Neural progenitor cell (in vitro differentiated cells): ENCODE results near the gene MLN. TPM values are rescaled to one million over a fixed set of nuclear protein-coding genes. Genes with fewer than 3 reads are reported as not detected.

Experiments used
- DNase-seq: peaks from one replicate; pipeline ENCODE4 v3.0.0-alpha.2; 2016; ENCODE audit warnings: low spot score
- H2AFZ ChIP-seq: fragments of 200-600 bp; sonication (generic); replicated peaks from 2 replicates; pipeline ENCODE4 v1.6.1; 2016; ENCODE audit warnings: antibody characterized with exemption
- H3F3A ChIP-seq: fragments of 200-600 bp; sonication (generic); 2 replicates; pipeline ENCODE4 v1.6.1; 2016; ENCODE audit warnings: antibody characterized with exemption, low read depth
- H3K27ac ChIP-seq: fragments of 200-600 bp; sonication (generic); 2 replicates; pipeline ENCODE4 v1.5.1; 2016; ENCODE audit warnings: mild to moderate bottlenecking
- H3K27me3 ChIP-seq: fragments of 200-600 bp; sonication (generic); 2 replicates; pipeline ENCODE4 v1.6.1; 2016; ENCODE audit warnings: mild to moderate bottlenecking, moderate library complexity
- H3K36me3 ChIP-seq: fragments of 200-600 bp; sonication (generic); 2 replicates; pipeline ENCODE4 v1.5.1; 2016
- H3K4me1 ChIP-seq: fragments of 200-600 bp; sonication (generic); 2 replicates; pipeline ENCODE4 v1.6.1; 2016; ENCODE audit warnings: mixed run types
- H3K4me2 ChIP-seq: fragments of 200-600 bp; sonication (generic); 2 replicates; pipeline ENCODE4 v1.6.1; 2016
- H3K4me3 ChIP-seq: fragments of 200-600 bp; sonication (generic); 2 replicates; pipeline ENCODE4 v1.5.1; 2016
- H3K79me2 ChIP-seq: fragments of 200-600 bp; sonication (generic); 2 replicates; pipeline ENCODE4 v1.6.1; 2016; ENCODE audit warnings: low read depth
- H3K9ac ChIP-seq: fragments of 200-600 bp; sonication (generic); 2 replicates; pipeline ENCODE4 v1.6.1; 2016
- H3K9me3 ChIP-seq: fragments of 200-600 bp; sonication (generic); 2 replicates; pipeline ENCODE4 v1.5.1; 2016; ENCODE audit warnings: low read depth
- H4K20me1 ChIP-seq: fragments of 200-600 bp; sonication (generic); 2 replicates; pipeline ENCODE4 v1.6.1; 2016; ENCODE audit warnings: low read depth
- H3K27ac Mint-ChIP-seq: 3 replicates; pipeline ENCODE4 v1.8.0; 2021; ENCODE audit warnings: mixed read lengths
- H3K27me3 Mint-ChIP-seq: 2 replicates; pipeline ENCODE4 v1.8.0; 2022; ENCODE audit warnings: low read depth, mild to moderate bottlenecking, inconsistent platforms, moderate library complexity, mixed read lengths; ENCODE audit not compliant: insufficient read depth
- H3K36me3 Mint-ChIP-seq: 3 replicates; pipeline ENCODE4 v1.8.0; 2021; ENCODE audit warnings: mixed read lengths
- H3K4me1 Mint-ChIP-seq: 3 replicates; pipeline ENCODE4 v1.8.0; 2021; ENCODE audit warnings: mixed read lengths
- H3K4me3 Mint-ChIP-seq: 3 replicates; pipeline ENCODE4 v1.8.0; 2021; ENCODE audit warnings: mild to moderate bottlenecking, moderate library complexity, mixed read lengths
- H3K9me3 Mint-ChIP-seq: 3 replicates; pipeline ENCODE4 v1.8.0; 2020; ENCODE audit warnings: mixed read lengths
- EZH2 ChIP-seq: fragments of 200-600 bp; sonication (generic); IDR thresholded peaks from 2 replicates; pipeline ENCODE4 v1.6.1; 2017; ENCODE audit warnings: antibody characterized with exemption, mild to moderate bottlenecking, moderate library complexity
- EZH2phosphoT487 ChIP-seq: fragments of 200-600 bp; sonication (generic); IDR thresholded peaks from 2 replicates; pipeline ENCODE4 v1.6.1; 2017; ENCODE audit warnings: antibody characterized with exemption
- total RNA-seq: library from RNA; depleted of rRNA; stranded (reverse); fragments of >200 nt; gene quantifications from 2 replicates; pipeline ENCODE4 v1.2.3, GENCODE V29; 2015; ENCODE audit warnings: low replicate concordance
- TF ChIP-seq, protein P1 (sequence below): fragments of 200-600 bp; sonication (generic); IDR thresholded peaks from 2 replicates; pipeline ENCODE4 v1.5.1; 2017; ENCODE audit warnings: antibody characterized with exemption, mild to moderate bottlenecking

Gene MLN
- total RNA-seq, 1 donor from 2014 or later: not detected

DNA sequence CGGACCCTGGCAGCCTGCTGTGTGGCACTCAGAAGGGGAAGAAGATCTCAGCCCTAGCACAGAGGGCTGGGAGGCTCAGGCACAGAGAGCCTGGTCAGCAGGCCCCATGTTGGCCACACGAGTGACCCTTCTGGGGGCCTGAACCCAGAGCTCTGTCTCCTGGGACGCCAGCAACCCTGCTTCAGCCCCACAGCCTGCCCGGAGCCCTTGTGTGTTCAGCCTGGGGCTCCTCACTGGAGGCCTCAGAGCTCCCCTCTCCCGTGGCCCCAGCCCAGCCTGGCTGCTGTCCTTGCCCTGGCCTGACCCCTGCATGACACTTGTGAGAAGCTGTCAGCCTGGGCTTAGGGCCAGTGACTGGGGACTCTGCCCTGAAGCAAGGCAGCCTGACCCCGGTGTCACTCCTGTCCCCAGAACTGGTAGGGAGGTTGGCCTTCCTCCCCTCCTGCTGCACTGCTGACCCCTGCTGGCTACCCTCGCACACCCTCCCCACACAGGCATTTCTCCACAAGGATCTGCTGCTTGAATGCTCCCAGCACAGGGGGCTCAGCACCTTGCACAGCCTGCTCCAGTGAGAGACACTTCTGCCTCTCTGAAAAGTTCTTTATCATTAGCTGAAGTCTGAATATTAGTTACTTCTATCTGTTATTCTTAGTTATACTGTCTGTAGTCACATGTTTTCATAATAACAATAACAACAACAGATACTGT is 41.7 kb downstream of the MLN start:
- Histone ChIP-seq H3K4me2 (no peak overlapping the region), H3K4me1 (peaks cover 18% of the 10 kb centered on the region), H2AFZ (no peak overlapping the region), H3F3A (peaks cover 7% of the 10 kb centered on the region), H3K4me3 (no peak overlapping the region), H3K9ac (no peak overlapping the region), H3K27me3 (no peaks in the 10 kb centered on the region), H3K36me3 (no peaks in the 10 kb centered on the region), H3K79me2 (no peaks in the 10 kb centered on the region), H4K20me1 (no peaks in the 10 kb centered on the region), H3K27ac (no peak overlapping the region), H3K9me3 (no peaks in the 10 kb centered on the region)
- Mint-ChIP-seq H3K9me3 (no peaks in the 10 kb centered on the region), H3K27ac (peak overlapping the region; percentile 95), H3K27me3 (peaks cover 11% of the 10 kb centered on the region), H3K4me1 (peaks cover 22% of the 10 kb centered on the region), H3K4me3 (no peak overlapping the region), H3K36me3 (no peaks in the 10 kb centered on the region)
- no peak for TF ChIP-seq EZH2
- TF ChIP-seq, protein P1, sequence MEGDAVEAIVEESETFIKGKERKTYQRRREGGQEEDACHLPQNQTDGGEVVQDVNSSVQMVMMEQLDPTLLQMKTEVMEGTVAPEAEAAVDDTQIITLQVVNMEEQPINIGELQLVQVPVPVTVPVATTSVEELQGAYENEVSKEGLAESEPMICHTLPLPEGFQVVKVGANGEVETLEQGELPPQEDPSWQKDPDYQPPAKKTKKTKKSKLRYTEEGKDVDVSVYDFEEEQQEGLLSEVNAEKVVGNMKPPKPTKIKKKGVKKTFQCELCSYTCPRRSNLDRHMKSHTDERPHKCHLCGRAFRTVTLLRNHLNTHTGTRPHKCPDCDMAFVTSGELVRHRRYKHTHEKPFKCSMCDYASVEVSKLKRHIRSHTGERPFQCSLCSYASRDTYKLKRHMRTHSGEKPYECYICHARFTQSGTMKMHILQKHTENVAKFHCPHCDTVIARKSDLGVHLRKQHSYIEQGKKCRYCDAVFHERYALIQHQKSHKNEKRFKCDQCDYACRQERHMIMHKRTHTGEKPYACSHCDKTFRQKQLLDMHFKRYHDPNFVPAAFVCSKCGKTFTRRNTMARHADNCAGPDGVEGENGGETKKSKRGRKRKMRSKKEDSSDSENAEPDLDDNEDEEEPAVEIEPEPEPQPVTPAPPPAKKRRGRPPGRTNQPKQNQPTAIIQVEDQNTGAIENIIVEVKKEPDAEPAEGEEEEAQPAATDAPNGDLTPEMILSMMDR: peak; percentile 65
- no peak for TF ChIP-seq EZH2phosphoT487
- peak; percentile 78 for DNase-seq

DNA sequence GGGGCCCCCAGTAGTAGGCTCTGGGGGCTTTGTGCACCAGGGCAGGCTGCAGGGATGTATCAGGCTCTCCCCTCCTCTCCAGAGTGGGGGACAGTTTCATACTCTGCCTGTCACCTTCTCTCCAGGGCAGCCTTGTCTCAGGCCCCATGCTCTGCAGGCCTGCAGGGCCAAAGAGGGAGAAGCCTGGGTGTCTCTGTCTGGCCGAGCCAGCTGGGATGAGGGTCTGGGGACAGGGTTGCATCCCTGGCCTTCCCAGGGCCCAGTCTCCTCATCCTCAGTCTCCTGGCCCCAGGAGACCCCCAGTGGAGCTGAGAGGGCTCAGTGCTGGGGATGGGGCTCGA is 42.3 kb downstream of the MLN start:
- Histone ChIP-seq H3K4me1 (peaks cover 18% of the 10 kb centered on the region), H3K27ac (no peak overlapping the region), H3K79me2 (no peaks in the 10 kb centered on the region), H3K9ac (no peak overlapping the region), H3K27me3 (no peaks in the 10 kb centered on the region), H3K4me3 (no peak overlapping the region), H2AFZ (no peak overlapping the region), H3F3A (peaks cover 7% of the 10 kb centered on the region), H3K9me3 (no peaks in the 10 kb centered on the region), H3K4me2 (no peak overlapping the region), H4K20me1 (no peaks in the 10 kb centered on the region), H3K36me3 (no peaks in the 10 kb centered on the region)
- Mint-ChIP-seq H3K27me3 (peaks cover 15% of the 10 kb centered on the region), H3K36me3 (no peaks in the 10 kb centered on the region), H3K4me1 (peaks cover 22% of the 10 kb centered on the region), H3K4me3 (no peak overlapping the region), H3K27ac (no peak overlapping the region), H3K9me3 (no peaks in the 10 kb centered on the region)
- DNase-seq: no peak
- TF ChIP-seq EZH2phosphoT487: no peak
- no peak for TF ChIP-seq EZH2
- TF ChIP-seq, protein P1: no peak

DNA sequence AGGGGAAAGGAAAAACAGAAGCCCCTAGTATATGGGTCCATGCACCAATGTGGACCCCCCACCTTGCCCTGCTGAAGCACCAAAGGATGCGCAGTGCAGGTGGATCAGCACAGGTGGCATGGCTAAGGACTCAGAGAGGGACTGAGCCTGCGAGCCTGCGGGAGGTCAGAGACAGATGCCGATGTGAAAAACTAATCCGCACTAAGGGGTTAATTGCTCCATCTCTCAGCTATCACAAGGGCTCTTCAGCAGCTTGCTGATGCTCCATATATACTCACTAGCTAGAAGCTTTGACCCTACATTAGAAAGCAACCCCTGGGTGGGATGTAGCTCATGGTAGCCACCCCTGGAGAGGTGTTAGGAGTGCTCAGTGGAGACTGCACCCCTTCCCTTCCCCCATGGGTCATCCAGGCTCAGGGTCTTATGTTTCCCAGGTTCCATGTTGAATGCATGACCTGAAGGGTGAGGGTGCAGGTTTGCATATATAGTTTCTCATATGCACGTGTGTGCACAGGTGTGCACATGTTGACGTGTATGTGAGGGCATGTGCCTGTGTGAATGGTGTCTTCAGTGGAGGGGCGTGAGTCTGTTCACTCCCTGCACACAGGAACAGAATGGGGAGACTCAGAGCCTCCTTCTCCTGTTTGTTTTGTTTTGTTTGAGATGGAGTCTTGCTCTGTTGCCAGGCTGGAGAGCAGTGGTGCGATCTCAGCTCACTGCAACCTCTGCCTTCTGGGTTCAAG is 43.7 kb downstream of the MLN start:
- no peak overlapping the region for H3K27ac Mint-ChIP-seq
- Histone ChIP-seq H2AFZ (no peak overlapping the region), H3K4me1 (peaks cover 26% of the 10 kb centered on the region), H3K27me3 (no peaks in the 10 kb centered on the region), H3K27ac (no peak overlapping the region), H3K9ac (no peak overlapping the region), H3F3A (peaks cover 7% of the 10 kb centered on the region), H4K20me1 (no peaks in the 10 kb centered on the region), H3K79me2 (no peaks in the 10 kb centered on the region), H3K4me3 (no peak overlapping the region), H3K9me3 (no peaks in the 10 kb centered on the region), H3K36me3 (no peaks in the 10 kb centered on the region), H3K4me2 (no peak overlapping the region)
- H3K36me3 Mint-ChIP-seq: no peaks in the 10 kb centered on the region
- TF ChIP-seq EZH2phosphoT487: no peak
- TF ChIP-seq EZH2: no peak
- H3K9me3 Mint-ChIP-seq: no peaks in the 10 kb centered on the region
- H3K27me3 Mint-ChIP-seq: peaks cover 19% of the 10 kb centered on the region
- H3K4me1 Mint-ChIP-seq: peaks cover 28% of the 10 kb centered on the region
- DNase-seq: no peak
- H3K4me3 Mint-ChIP-seq: no peak overlapping the region

DNA sequence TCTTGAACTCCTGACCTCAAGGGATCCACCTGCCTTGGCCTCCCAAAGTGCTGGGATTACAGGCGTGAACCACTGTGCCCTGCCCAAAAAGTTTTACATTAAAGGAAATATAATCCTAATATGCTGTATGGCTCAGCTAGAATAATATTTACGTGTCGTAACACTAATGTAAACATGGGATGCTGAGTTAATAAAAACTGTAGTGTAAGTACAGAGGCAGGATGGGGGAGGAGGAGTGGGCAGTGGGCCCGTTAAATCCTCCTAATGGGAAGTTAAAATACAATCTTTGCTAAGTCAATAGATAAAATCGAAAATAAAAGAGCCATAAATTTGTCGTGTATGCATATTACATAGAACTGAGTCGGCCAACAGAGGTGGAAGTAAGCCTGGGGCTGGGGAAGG is 45.0 kb downstream of the MLN start:
- Histone ChIP-seq H3K36me3 (no peaks in the 10 kb centered on the region), H3F3A (peaks cover 7% of the 10 kb centered on the region), H3K9me3 (no peaks in the 10 kb centered on the region), H2AFZ (no peak overlapping the region), H3K4me3 (no peak overlapping the region), H3K79me2 (no peaks in the 10 kb centered on the region), H3K4me1 (peaks cover 36% of the 10 kb centered on the region), H4K20me1 (no peaks in the 10 kb centered on the region), H3K4me2 (no peak overlapping the region), H3K27ac (no peak overlapping the region), H3K27me3 (no peaks in the 10 kb centered on the region), H3K9ac (no peak overlapping the region)
- Mint-ChIP-seq H3K4me3 (no peak overlapping the region), H3K27ac (no peak overlapping the region), H3K27me3 (peaks cover 22% of the 10 kb centered on the region), H3K36me3 (no peaks in the 10 kb centered on the region), H3K9me3 (no peaks in the 10 kb centered on the region), H3K4me1 (peaks cover 36% of the 10 kb centered on the region)
- no peak for TF ChIP-seq EZH2
- TF ChIP-seq EZH2phosphoT487: no peak
- TF ChIP-seq, protein P1: no peak
- no peak for DNase-seq
